HEK293 (cell line): ENCODE results near the gene SHROOM1.
A peak's percentile ranks its signal among the peaks of the same experiment; 100 is the strongest.
"Not testable (repeated sequence)": the region's sequence is repeated elsewhere in the genome, so short reads cannot be mapped to it uniquely, and the experiment has no call there.

Source experiments
- CTCF ChIA-PET: fragments of 350-600 bp; formaldehyde crosslinking; extraction: SDS; loops from one replicate; lab custom pipeline; 2021; ENCODE audit warnings: antibody characterized with exemption; lab: Yijun Ruan, JAX
- POLR2A ChIA-PET: fragments of 300-600 bp; formaldehyde crosslinking; extraction: SDS; loops from one replicate; lab custom pipeline; 2020; ENCODE audit warnings: antibody characterized with exemption, inconsistent platforms; lab: Yijun Ruan, JAX
- H3K27ac ChIP-seq: fragments of 200-500 bp; sonication (Bioruptor generic); 2 replicates; pipeline ENCODE4 v1.5.1; 2014; ENCODE audit warnings: low read depth, low read length, control low read depth, inconsistent platforms; ENCODE audit errors: extremely low read depth
- H3K36me3 ChIP-seq, 2 experiments: fragments of 200-500 bp in 1 of 2; sonication (Bioruptor generic) in 1 of 2; 1 replicate in 1 of 2; 2 replicates in 1 of 2; pipeline ENCODE4 v1.5.1; 2014 to 2017; ENCODE audit warnings: inconsistent platforms in 2 of 2, low read length in 2 of 2; ENCODE audit not compliant: control insufficient read depth in 2 of 2, insufficient read depth in 1 of 2
- H3K4me1 ChIP-seq: fragments of 200-500 bp; sonication (Bioruptor generic); 2 replicates; pipeline ENCODE4 v1.5.1; 2014; ENCODE audit warnings: mild to moderate bottlenecking, low read length, inconsistent platforms; ENCODE audit not compliant: control insufficient read depth, insufficient read depth
- H3K4me3 ChIP-seq: 2 replicates; pipeline ENCODE4 v1.5.1; 2011; ENCODE audit warnings: low read depth, mild to moderate bottlenecking, control low read depth, low read length, moderate library complexity
- H3K9me3 ChIP-seq: fragments of 200-500 bp; sonication (Bioruptor generic); 2 replicates; pipeline ENCODE4 v1.5.1; 2014; ENCODE audit warnings: low read depth, low read length, inconsistent platforms; ENCODE audit not compliant: control insufficient read depth, insufficient read depth
- CTCF ChIP-seq: fragments of 450-650 bp; formaldehyde crosslinking; IDR thresholded peaks from 2 replicates; pipeline ENCODE4 v1.5.1; 2016; ENCODE audit warnings: missing biosample characterization, missing genetic modification characterization
- FEZF1 ChIP-seq: fragments of 450-650 bp; formaldehyde crosslinking; IDR thresholded peaks from 2 replicates; pipeline ENCODE4 v1.5.1; 2016; ENCODE audit warnings: missing biosample characterization, missing genetic modification characterization
- GLI4 ChIP-seq: fragments of 450-650 bp; formaldehyde crosslinking; IDR thresholded peaks from 2 replicates; pipeline ENCODE4 v1.5.1; 2016; ENCODE audit warnings: missing biosample characterization, missing genetic modification characterization
- GLIS1 ChIP-seq: fragments of 450-650 bp; formaldehyde crosslinking; IDR thresholded peaks from 2 replicates; pipeline ENCODE4 v1.5.1; 2016; ENCODE audit warnings: missing biosample characterization, missing genetic modification characterization
- PRDM10 ChIP-seq: fragments of 450-650 bp; formaldehyde crosslinking; IDR thresholded peaks from 2 replicates; pipeline ENCODE4 v1.5.1; 2016; ENCODE audit warnings: missing biosample characterization, missing genetic modification characterization
- YY2 ChIP-seq: fragments of 450-650 bp; formaldehyde crosslinking; IDR thresholded peaks from 2 replicates; pipeline ENCODE4 v1.5.1; 2016; ENCODE audit warnings: missing biosample characterization, missing genetic modification characterization
- ZBTB11 ChIP-seq: fragments of 450-650 bp; formaldehyde crosslinking; conservative IDR thresholded peaks from 2 replicates; pipeline ENCODE4 v1.5.1; 2016; ENCODE audit warnings: low read depth, missing biosample characterization, missing genetic modification characterization
- ZBTB48 ChIP-seq: fragments of 450-650 bp; formaldehyde crosslinking; IDR thresholded peaks from 2 replicates; pipeline ENCODE4 v1.5.1; 2016; ENCODE audit warnings: missing biosample characterization, missing genetic modification characterization
- ZFP37 ChIP-seq: fragments of 450-650 bp; formaldehyde crosslinking; IDR thresholded peaks from 2 replicates; pipeline ENCODE4 v1.5.1; 2016; ENCODE audit warnings: missing biosample characterization, missing genetic modification characterization
- ZNF169 ChIP-seq: fragments of 450-650 bp; formaldehyde crosslinking; IDR thresholded peaks from 2 replicates; pipeline ENCODE4 v1.5.1; 2016; ENCODE audit warnings: missing biosample characterization, missing genetic modification characterization
- ZNF202 ChIP-seq: fragments of 450-650 bp; formaldehyde crosslinking; IDR thresholded peaks from 2 replicates; pipeline ENCODE4 v1.5.1; 2016; ENCODE audit warnings: missing biosample characterization, missing genetic modification characterization, borderline replicate concordance
- ZNF280D ChIP-seq: fragments of 450-650 bp; formaldehyde crosslinking; IDR thresholded peaks from 2 replicates; pipeline ENCODE4 v1.5.1; 2016; ENCODE audit warnings: missing biosample characterization, missing genetic modification characterization
- ZNF621 ChIP-seq: fragments of 450-650 bp; formaldehyde crosslinking; IDR thresholded peaks from 2 replicates; pipeline ENCODE4 v1.5.1; 2017; ENCODE audit warnings: missing biosample characterization, missing genetic modification characterization
- ZNF707 ChIP-seq: fragments of 450-650 bp; formaldehyde crosslinking; IDR thresholded peaks from 2 replicates; pipeline ENCODE4 v1.5.1; 2016; ENCODE audit warnings: missing biosample characterization, missing genetic modification characterization
- ZSCAN23 ChIP-seq: fragments of 450-650 bp; formaldehyde crosslinking; IDR thresholded peaks from 2 replicates; pipeline ENCODE4 v1.5.1; 2016; ENCODE audit warnings: missing biosample characterization, missing genetic modification characterization

Gene SHROOM1

GRCh38 chr5:132807163-132807838 is 23.1 kb downstream of the SHROOM1 start (continued):
- TF ChIP-seq ZBTB11 (tag by site-specific recombination): no peak
- TF ChIP-seq ZNF707 (tag by site-specific recombination): no peak
- no peak for TF ChIP-seq ZNF621 (tag by site-specific recombination)
- TF ChIP-seq ZBTB48: 0 out of 2 replicates have a peak, but pooled peaks have one; percentile 37
- TF ChIP-seq GLI4 (tag by site-specific recombination): no peak
- no peak for TF ChIP-seq ZNF280D (tag by site-specific recombination)
- peak; percentile 47; the same call in 1 of the 2 replicates for TF ChIP-seq GLIS1 (tag by site-specific recombination)
- no peak for TF ChIP-seq ZNF169
- TF ChIP-seq ZNF202: no peak
- TF ChIP-seq YY2: 0 out of 2 replicates have a peak, but pooled peaks have one; percentile 34
- TF ChIP-seq FEZF1: no peak
- no peak for TF ChIP-seq ZFP37
- TF ChIP-seq CTCF (tag by site-specific recombination): peak; percentile 65
- TF ChIP-seq ZSCAN23: no peak
- peak; percentile 72 for TF ChIP-seq PRDM10
- TF ChIP-seq, all 188 proteins: peak for 6

GRCh38 chr5:132806804-132807162 is 23.7 kb downstream of the SHROOM1 start:
- not testable (repeated sequence) for H3K9me3 ChIP-seq, H3K36me3 ChIP-seq, H3K27ac ChIP-seq, H3K4me3 ChIP-seq, H3K4me1 ChIP-seq
- POLR2A ChIA-PET: interaction anchor here (1.2 to 1.3 kb wide), 2 partner anchors 16 to 31 kb away, joined by 4 to 5 read pairs; no protein-coding TSS in a partner anchor
- CTCF ChIA-PET: interaction anchor here (0.7 to 4.0 kb wide), 8 partner anchors 10 to 280 kb away, joined by 4 to 36 read pairs (median 6); no protein-coding TSS in a partner anchor
